Neural cell (in vitro differentiated cells): ENCODE data around the gene VPS54. TPM values are rescaled to one million over a fixed set of nuclear protein-coding genes. Genes with fewer than 3 reads are reported as not detected.

Experiments used
- H2AFZ ChIP-seq: fragments of 200-600, 300-800 bp; sonication (generic), shearing (Covaris generic); 2 replicates; pipeline ENCODE4 v1.6.0; 2014; ENCODE audit warnings: low read depth, mild to moderate bottlenecking, antibody characterized with exemption, low read length, moderate library complexity
- H3F3A ChIP-seq: fragments of 200-600 bp; shearing (Covaris generic); 2 replicates; pipeline ENCODE4 v1.6.1; 2016; ENCODE audit warnings: mild to moderate bottlenecking, moderate library complexity, mixed read lengths, antibody characterized with exemption, low read length; ENCODE audit not compliant: insufficient read depth, poor library complexity, severe bottlenecking
- H3K27ac ChIP-seq: fragments of 200-600, 300-800 bp; sonication (generic), shearing (Covaris generic); 2 replicates; pipeline ENCODE4 v1.5.1; 2014; ENCODE audit warnings: mild to moderate bottlenecking, low read length, moderate library complexity
- H3K27me3 ChIP-seq: fragments of 300-800, 200-600 bp; sonication (generic), shearing (Covaris generic); 2 replicates; pipeline ENCODE4 v1.6.0; 2014; ENCODE audit warnings: mild to moderate bottlenecking, low read depth, low read length, moderate library complexity; ENCODE audit not compliant: insufficient read depth
- H3K36me3 ChIP-seq: fragments of 300-800, 200-600 bp; sonication (generic), shearing (Covaris generic); 2 replicates; pipeline ENCODE4 v1.5.1; 2014; ENCODE audit warnings: mild to moderate bottlenecking, antibody characterized with exemption, low read length, moderate library complexity; ENCODE audit not compliant: insufficient read depth
- H3K4me2 ChIP-seq: fragments of 300-800, 200-600 bp; sonication (generic), shearing (Covaris generic); 2 replicates; pipeline ENCODE4 v1.6.0; 2014; ENCODE audit warnings: mild to moderate bottlenecking, low read length
- H3K4me3 ChIP-seq: fragments of 300-800, 200-600 bp; sonication (generic), shearing (Covaris generic); 2 replicates; pipeline ENCODE4 v1.5.1; 2014; ENCODE audit warnings: mild to moderate bottlenecking, low read length, moderate library complexity
- H3K79me2 ChIP-seq: fragments of 200-600 bp; shearing (Covaris generic); replicated peaks from 2 replicates; pipeline ENCODE4 v1.6.0; 2014; ENCODE audit warnings: mild to moderate bottlenecking, low read length, moderate library complexity; ENCODE audit not compliant: insufficient read depth
- H3K9ac ChIP-seq: fragments of 300-800, 200-600 bp; sonication (generic), shearing (Covaris generic); 2 replicates; pipeline ENCODE4 v1.6.1; 2016; ENCODE audit warnings: mild to moderate bottlenecking, low read length, mixed read lengths
- H3K9me2 ChIP-seq: fragments of 200-600 bp; shearing (Covaris generic); 2 replicates; pipeline ENCODE4 v1.6.1; 2016; ENCODE audit warnings: mild to moderate bottlenecking, low read length, mixed read lengths; ENCODE audit not compliant: insufficient read depth
- H3K9me3 ChIP-seq: fragments of 200-600, 300-800 bp; sonication (generic), shearing (Covaris generic); 2 replicates; pipeline ENCODE4 v1.6.1; 2016; ENCODE audit warnings: mild to moderate bottlenecking, mixed run types, low read length, moderate library complexity, mixed read lengths
- H4K20me1 ChIP-seq: fragments of 200-600 bp; shearing (Covaris generic); 2 replicates; pipeline ENCODE4 v1.6.1; 2016; ENCODE audit warnings: mild to moderate bottlenecking, mixed run types; ENCODE audit not compliant: insufficient read depth
- CTCF ChIP-seq: fragments of 450-650 bp; IDR thresholded peaks from 2 replicates; pipeline ENCODE4 v1.5.1; 2014; ENCODE audit warnings: antibody characterized with exemption, mild to moderate bottlenecking, moderate library complexity; ENCODE audit not compliant: poor library complexity, severe bottlenecking
- EP300 ChIP-seq: fragments of 450-650 bp; conservative IDR thresholded peaks from 2 replicates; pipeline ENCODE4 v1.6.1; 2014; ENCODE audit warnings: antibody characterized with exemption, mild to moderate bottlenecking, moderate library complexity; ENCODE audit not compliant: poor library complexity, severe bottlenecking
- EZH2 ChIP-seq: fragments of 200-600, 300-800 bp; shearing (Covaris generic), sonication (generic); IDR thresholded peaks from 2 replicates; pipeline ENCODE4 v1.6.1; 2014; ENCODE audit warnings: antibody characterized with exemption, low read length, borderline replicate concordance, mild to moderate bottlenecking; ENCODE audit not compliant: insufficient read depth, poor library complexity, severe bottlenecking
- MXI1 ChIP-seq: fragments of 450-650 bp; conservative IDR thresholded peaks from 2 replicates; pipeline ENCODE4 v1.6.1; 2014; ENCODE audit warnings: antibody characterized with exemption, mild to moderate bottlenecking; ENCODE audit not compliant: poor library complexity, severe bottlenecking
- POLR2AphosphoS5 ChIP-seq: IDR thresholded peaks from 2 replicates; pipeline ENCODE4 v1.6.1; 2012
- RAD21 ChIP-seq: fragments of 450-650 bp; conservative IDR thresholded peaks from 2 replicates; pipeline ENCODE4 v1.6.1; 2014; ENCODE audit warnings: antibody characterized with exemption, mild to moderate bottlenecking, moderate library complexity
- REST ChIP-seq: IDR thresholded peaks from 2 replicates; pipeline ENCODE4 v1.6.1; 2012; ENCODE audit warnings: borderline replicate concordance
- SMC3 ChIP-seq: fragments of 450-650 bp; conservative IDR thresholded peaks from 2 replicates; pipeline ENCODE4 v1.6.1; 2014; ENCODE audit warnings: antibody characterized with exemption, mild to moderate bottlenecking, moderate library complexity; ENCODE audit not compliant: poor library complexity
- TAF1 ChIP-seq: IDR thresholded peaks from 2 replicates; pipeline ENCODE4 v1.6.1; 2012; ENCODE audit warnings: low read depth
- polyA plus RNA-seq: library from polyadenylated mRNA; depleted of rRNA; stranded (reverse); fragments of >200 nt; gene quantifications from 2 replicates; pipeline ENCODE4 v1.2.3, GENCODE V29; 2014

VPS54 gene
- polyA plus RNA-seq, 1 donor from 2014 or later, result 34.2 TPM

- Histone ChIP-seq H3K4me2 (no peak overlapping the region), H4K20me1 (no peaks in the 10 kb centered on the region), H3K36me3 (peaks cover 16% of the 10 kb centered on the region), H3K27me3 (no peaks in the 10 kb centered on the region), H3K9me2 (no peaks in the 10 kb centered on the region), H3K9ac (no peak overlapping the region), H3K9me3 (no peaks in the 10 kb centered on the region), H3K4me3 (no peak overlapping the region), H3F3A (no peaks in the 10 kb centered on the region), H3K27ac (no peak overlapping the region), H2AFZ (no peak overlapping the region), H3K79me2 (no peaks in the 10 kb centered on the region)
- TF ChIP-seq REST, result no peak
- TF ChIP-seq SMC3, result no peak
- TF ChIP-seq CTCF, result no peak
- TF ChIP-seq EP300, result no peak
- no peak for TF ChIP-seq RAD21
- TF ChIP-seq EZH2, result no peak
- no peak for TF ChIP-seq TAF1
These were observed 116.2 kb downstream of the VPS54 start for GRCh38 chr2:63903003-63903402.

GRCh38 chr2:63902149-63902548 is 117.1 kb downstream of the VPS54 start:
- Histone ChIP-seq H3K79me2 (no peaks in the 10 kb centered on the region), H3K4me2 (no peak overlapping the region), H3K9me2 (no peaks in the 10 kb centered on the region), H3K9ac (no peak overlapping the region), H3K27me3 (no peaks in the 10 kb centered on the region), H3F3A (no peaks in the 10 kb centered on the region), H3K4me3 (no peak overlapping the region), H4K20me1 (no peaks in the 10 kb centered on the region), H3K27ac (no peak overlapping the region), H2AFZ (no peak overlapping the region), H3K9me3 (no peaks in the 10 kb centered on the region), H3K36me3 (peaks cover 15% of the 10 kb centered on the region)
- no peak for TF ChIP-seq POLR2AphosphoS5
- TF ChIP-seq RAD21, result no peak
- TF ChIP-seq EZH2, result no peak
- no peak for TF ChIP-seq SMC3
- TF ChIP-seq TAF1, result no peak
- no peak for TF ChIP-seq EP300
- TF ChIP-seq CTCF, result no peak
- no peak for TF ChIP-seq MXI1
- TF ChIP-seq REST, result no peak
